Peyer's patch (tissue), 4 donors: ENCODE results near the gene RAB8A. TPM values are rescaled to one million over a fixed set of nuclear protein-coding genes. Genes with fewer than 3 reads are reported as not detected.
A peak's percentile ranks its signal among the peaks of the same experiment; 100 is the strongest.
"Not testable (repeated sequence)": the region's sequence is repeated elsewhere in the genome, so short reads cannot be mapped to it uniquely, and the experiment has no call there.

ENCODE experiments used
- DNase-seq, 3 donors: peaks; one replicate each; pipeline ENCODE4 v3.0.0-alpha.2; 2017 to 2019
- H3K27ac ChIP-seq, 4 donors: fragments of 200-600 bp; sonication (generic); one replicate each; pipeline ENCODE4 v1.5.1; 2016 to 2019
- H3K27me3 ChIP-seq, 2 donors: fragments of 200-600 bp; sonication (generic); one replicate each; pipeline ENCODE4 v1.5.1; 2019
- H3K36me3 ChIP-seq, 3 donors: fragments of 200-600 bp; sonication (generic); one replicate each; pipeline ENCODE4 v1.5.1; 2016 to 2019
- H3K4me1 ChIP-seq, 4 donors: fragments of 200-600 bp; sonication (generic); one replicate each; pipeline ENCODE4 v1.5.1; 2016 to 2019
- H3K4me3 ChIP-seq, 4 donors: fragments of 200-600 bp; sonication (generic); 1 replicate in 3 of 4; 2 replicates in 1 of 4; pipeline ENCODE4 v1.5.1; 2016 to 2019; ENCODE audit warnings: mild to moderate bottlenecking in 1 of 4
- H3K9me3 ChIP-seq, 4 donors: fragments of 200-600 bp; sonication (generic); one replicate each; pipeline ENCODE4 v1.5.1; 2016 to 2019; ENCODE audit warnings: mild to moderate bottlenecking in 1 of 4
- POLR2A ChIP-seq, 2 donors: fragments of 450-650 bp; IDR thresholded peaks; one replicate each; pipeline ENCODE4 v1.5.1; 2017; ENCODE audit warnings: antibody characterized with exemption in 2 of 2, mild to moderate bottlenecking in 2 of 2, moderate library complexity in 2 of 2
- total RNA-seq, 4 donors: library from RNA; depleted of rRNA; stranded (reverse); fragments of >200 nt; gene quantifications; one replicate each; pipeline ENCODE4 v1.1.0, GENCODE V29; 2016
- TF ChIP-seq, protein P1 (sequence below), 6 experiments: fragments of 450-650 bp in 4 of 6; fragments of 200-600 bp in 2 of 6; sonication (generic) in 1 of 6; IDR thresholded peaks; one replicate each; pipeline ENCODE4 v1.5.1; 2017 to 2019; ENCODE audit warnings: antibody characterized with exemption in 6 of 6, mild to moderate bottlenecking in 3 of 6, moderate library complexity in 1 of 6

RAB8A gene
- total RNA-seq, 4 donors from 2014 or later = 53.6 to 138 (median 113) TPM

DNA sequence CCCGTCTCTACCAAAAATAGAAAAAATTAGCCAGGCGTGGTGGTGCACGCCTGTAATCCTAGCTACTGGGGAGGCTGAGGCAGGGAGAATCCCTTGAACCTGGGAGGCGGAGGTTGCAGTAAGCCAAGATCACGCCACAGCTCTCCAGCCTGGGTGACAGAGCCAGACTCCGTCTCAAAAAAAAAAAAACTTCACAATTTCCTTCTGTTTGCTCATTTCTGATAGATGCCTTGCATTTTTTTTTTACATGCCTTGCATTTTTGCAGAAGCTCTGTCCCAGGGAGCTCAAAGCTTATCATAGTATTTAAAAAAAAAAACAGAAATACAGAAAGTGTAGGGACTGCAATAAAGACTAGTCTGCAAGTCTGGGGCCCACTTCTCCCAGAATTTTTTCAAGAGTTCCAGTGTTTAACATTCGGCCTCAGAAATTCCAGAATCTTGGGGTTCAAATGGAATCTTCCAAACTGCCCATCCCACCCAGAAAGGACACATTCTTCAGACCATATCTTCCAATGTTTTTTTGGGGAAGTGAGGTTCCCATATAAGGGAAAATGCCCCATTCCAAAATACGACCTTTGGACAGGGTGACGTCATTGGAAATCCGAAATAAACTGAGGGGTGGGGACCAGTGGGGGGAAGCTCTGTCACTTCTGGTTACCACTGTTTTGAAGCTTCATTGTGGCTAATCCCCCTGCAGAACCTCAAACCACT is 17.2 kb upstream of the RAB8A start:
- Histone ChIP-seq H3K9me3 (no peaks in the 10 kb centered on the region), H3K4me1 (peaks cover 0 to 30% (median 0%) of the 10 kb centered on the region in 4 donors), H3K4me3 (no peak overlapping the region), H3K27ac (peak overlapping the region in 2 of 4 donors; percentile 17 to 38), H3K27me3 (no peaks in the 10 kb centered on the region), H3K36me3 (peaks cover 2 to 96% (median 6%) of the 10 kb centered on the region in 3 donors)
- DNase-seq = no peak
- no peak for TF ChIP-seq POLR2A (IDR thresholded peaks at IDR 0.05)
- TF ChIP-seq, protein P1, sequence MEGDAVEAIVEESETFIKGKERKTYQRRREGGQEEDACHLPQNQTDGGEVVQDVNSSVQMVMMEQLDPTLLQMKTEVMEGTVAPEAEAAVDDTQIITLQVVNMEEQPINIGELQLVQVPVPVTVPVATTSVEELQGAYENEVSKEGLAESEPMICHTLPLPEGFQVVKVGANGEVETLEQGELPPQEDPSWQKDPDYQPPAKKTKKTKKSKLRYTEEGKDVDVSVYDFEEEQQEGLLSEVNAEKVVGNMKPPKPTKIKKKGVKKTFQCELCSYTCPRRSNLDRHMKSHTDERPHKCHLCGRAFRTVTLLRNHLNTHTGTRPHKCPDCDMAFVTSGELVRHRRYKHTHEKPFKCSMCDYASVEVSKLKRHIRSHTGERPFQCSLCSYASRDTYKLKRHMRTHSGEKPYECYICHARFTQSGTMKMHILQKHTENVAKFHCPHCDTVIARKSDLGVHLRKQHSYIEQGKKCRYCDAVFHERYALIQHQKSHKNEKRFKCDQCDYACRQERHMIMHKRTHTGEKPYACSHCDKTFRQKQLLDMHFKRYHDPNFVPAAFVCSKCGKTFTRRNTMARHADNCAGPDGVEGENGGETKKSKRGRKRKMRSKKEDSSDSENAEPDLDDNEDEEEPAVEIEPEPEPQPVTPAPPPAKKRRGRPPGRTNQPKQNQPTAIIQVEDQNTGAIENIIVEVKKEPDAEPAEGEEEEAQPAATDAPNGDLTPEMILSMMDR (IDR thresholded peaks at IDR 0.05) = no peak

- TF ChIP-seq, protein P1 (IDR thresholded peaks at IDR 0.05) = peak in 1 of 6 experiments; percentile 11
- TF ChIP-seq POLR2A (IDR thresholded peaks at IDR 0.05) = no peak
- H3K4me1 ChIP-seq = peaks cover 0 to 25% (median 0%) of the 10 kb centered on the region in 4 donors
- no peak for DNase-seq
- H3K27me3 ChIP-seq = no peaks in the 10 kb centered on the region
- H3K4me3 ChIP-seq = no peak overlapping the region
- no peaks in the 10 kb centered on the region for H3K9me3 ChIP-seq
- H3K27ac ChIP-seq = peak overlapping the region in 2 of 4 donors; percentile 17 to 38
- peaks cover 2 to 96% (median 6%) of the 10 kb centered on the region in 3 donors for H3K36me3 ChIP-seq
Measured at GRCh38 chr19:16095071-16095571, 16.6 kb upstream of the RAB8A start.

DNA sequence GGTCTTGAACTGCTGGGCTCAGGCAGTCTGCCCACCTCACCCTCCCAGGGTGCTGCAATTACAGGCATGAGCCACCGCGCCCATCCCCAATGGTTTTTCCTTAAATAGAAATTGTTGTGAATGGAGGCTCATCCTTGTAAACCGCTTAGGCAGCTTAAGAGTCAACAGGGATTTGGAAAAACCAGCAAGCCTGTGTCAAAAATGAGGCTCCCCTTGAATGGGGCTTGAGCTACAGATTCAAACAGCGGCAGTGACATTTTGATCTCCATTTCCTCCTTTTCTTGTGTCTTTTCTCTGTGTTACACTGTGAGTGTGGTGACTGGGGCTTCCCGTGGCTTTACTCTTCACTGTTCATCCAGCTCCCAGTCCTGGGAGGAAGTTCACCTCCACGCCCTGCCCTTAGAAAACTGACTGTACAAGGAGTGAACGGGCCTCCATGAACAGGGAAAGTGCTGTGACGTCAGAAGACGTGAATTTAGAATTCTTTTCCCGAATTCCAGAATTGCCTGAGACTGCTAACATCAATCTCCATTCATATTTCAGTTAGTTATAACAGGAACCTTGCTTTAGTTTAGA is 15.3 kb upstream of the RAB8A start:
- peaks cover 0 to 25% (median 0%) of the 10 kb centered on the region in 4 donors for H3K4me1 ChIP-seq
- H3K27me3 ChIP-seq = no peaks in the 10 kb centered on the region
- no peak overlapping the region for H3K4me3 ChIP-seq
- peaks cover 2 to 96% (median 6%) of the 10 kb centered on the region in 3 donors for H3K36me3 ChIP-seq
- H3K27ac ChIP-seq = peak overlapping the region in 2 of 4 donors; percentile 26 to 48
- no peaks in the 10 kb centered on the region for H3K9me3 ChIP-seq
- TF ChIP-seq POLR2A (IDR thresholded peaks at IDR 0.05) = no peak
- TF ChIP-seq, protein P1 (IDR thresholded peaks at IDR 0.05) = no peak
- no peak for DNase-seq

- TF ChIP-seq POLR2A (IDR thresholded peaks at IDR 0.05) = no peak
- TF ChIP-seq, protein P1 (IDR thresholded peaks at IDR 0.05) = no peak
- Histone ChIP-seq H3K27ac (peak overlapping the region in 1 of 4 donors; percentile 18), H3K27me3 (no peaks in the 10 kb centered on the region), H3K4me1 (peaks cover 0 to 25% (median 0%) of the 10 kb centered on the region in 4 donors), H3K4me3 (no peak overlapping the region), H3K36me3 (peaks cover 2 to 96% (median 6%) of the 10 kb centered on the region in 3 donors), H3K9me3 (no peaks in the 10 kb centered on the region)
- DNase-seq = no peak
Measured at GRCh38 chr19:16098416-16098768, 13.3 kb upstream of the RAB8A start.

DNA sequence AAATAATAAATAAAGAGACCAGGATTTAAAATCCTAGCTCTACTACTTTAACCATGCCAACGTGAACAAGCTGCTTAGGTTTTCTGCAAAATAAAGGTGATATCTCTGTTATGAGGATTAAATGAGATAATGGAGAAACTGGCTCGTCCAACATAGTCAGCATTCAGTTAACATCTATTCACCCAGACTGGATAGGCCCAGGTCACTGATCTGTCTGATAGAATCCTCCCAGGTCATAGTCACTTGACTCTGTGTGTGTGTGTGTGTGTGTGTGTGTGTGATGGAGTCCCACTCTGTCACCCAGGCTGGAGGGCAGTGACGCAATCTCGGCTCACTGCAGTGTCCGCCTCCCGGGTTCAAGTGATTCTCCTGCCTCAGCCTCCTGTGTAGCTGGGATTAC is 12.9 kb upstream of the RAB8A start:
- H3K27ac ChIP-seq = no peak overlapping the region
- H3K27me3 ChIP-seq = no peaks in the 10 kb centered on the region
- DNase-seq = no peak
- peaks cover 2 to 96% (median 6%) of the 10 kb centered on the region in 3 donors for H3K36me3 ChIP-seq
- no peak overlapping the region for H3K4me3 ChIP-seq
- TF ChIP-seq, protein P1 (IDR thresholded peaks at IDR 0.05) = no peak
- peaks cover 0 to 25% (median 0%) of the 10 kb centered on the region in 4 donors for H3K4me1 ChIP-seq
- H3K9me3 ChIP-seq = no peaks in the 10 kb centered on the region

DNA sequence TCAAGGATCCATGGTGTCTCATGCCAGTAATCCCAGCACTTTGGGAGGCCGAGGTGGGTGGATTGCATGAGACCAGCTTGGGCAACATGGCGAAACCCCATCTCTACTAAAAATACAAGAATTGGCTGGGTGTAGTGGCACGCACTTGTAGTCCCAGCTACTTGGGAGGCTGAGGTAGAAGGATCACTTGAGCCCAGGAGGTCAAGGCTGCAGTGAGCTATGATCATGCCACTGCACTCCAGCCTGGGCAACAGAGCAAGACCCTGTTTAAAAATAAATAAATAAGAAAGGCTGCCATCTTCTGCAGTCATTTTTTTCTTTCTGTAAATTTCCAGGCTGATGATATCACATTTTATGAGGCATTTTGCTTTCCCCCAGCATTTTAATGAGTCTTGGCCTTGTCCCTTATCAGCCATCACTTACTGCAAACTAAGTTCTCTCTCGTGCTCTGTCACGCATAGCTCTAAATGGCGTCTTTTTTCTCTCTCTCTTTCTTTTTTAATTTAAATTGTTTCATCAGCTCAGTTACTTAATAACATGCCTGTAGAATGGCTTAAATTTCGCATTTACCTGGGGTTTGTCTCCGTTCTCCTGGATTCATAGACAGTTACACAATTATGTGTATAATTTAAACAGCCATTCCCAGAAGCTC is 12.2 kb upstream of the RAB8A start:
- not testable (repeated sequence) for H3K27me3 ChIP-seq, H3K27ac ChIP-seq, H3K9me3 ChIP-seq, H3K4me3 ChIP-seq, DNase-seq
- H3K36me3 ChIP-seq = peaks cover 2 to 91% (median 6%) of the 10 kb centered on the region in 3 donors
- H3K4me1 ChIP-seq = peaks cover 0 to 19% (median 0%) of the 10 kb centered on the region in 4 donors
